ENCODE data around the gene SAMD4A.

DNA sequence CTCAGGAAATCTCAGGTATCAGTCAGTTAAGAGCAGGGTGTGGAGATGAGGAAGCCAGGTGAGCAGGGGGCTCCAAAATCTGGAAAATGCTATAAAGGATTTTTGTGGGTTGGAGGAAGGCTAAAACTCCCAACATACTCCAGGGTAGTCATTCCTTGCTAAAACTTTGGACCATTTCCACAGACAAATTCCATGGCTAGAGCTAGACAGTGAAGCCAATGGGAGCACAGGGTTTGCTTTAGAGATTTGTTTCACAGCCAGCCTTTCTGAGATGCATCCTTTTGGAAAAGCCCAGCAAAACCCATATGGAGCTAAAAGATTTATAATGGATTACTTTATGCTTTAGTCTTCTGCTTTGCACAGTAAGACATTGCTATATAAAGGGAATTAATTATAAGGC is 146.5 kb downstream of the SAMD4A start:
- TF ChIP-seq CTCF (IDR thresholded peaks at IDR 0.05) = no peak
- no peak for TF ChIP-seq POLR2A (IDR thresholded peaks at IDR 0.05)
- no peak for TF ChIP-seq EP300 (IDR thresholded peaks at IDR 0.05)

Measured in stomach (tissue), 4 donors.